ENCODE measurements around the gene IKBKE.
A peak's percentile ranks its signal among the peaks of the same experiment; 100 is the strongest.
"Not testable (repeated sequence)": the region's sequence is repeated elsewhere in the genome, so short reads cannot be mapped to it uniquely, and the experiment has no call there.

Gene IKBKE

GRCh38 chr1:206477110-206477509, 6.8 kb downstream of the IKBKE start:
- no peak for DNase-seq

- DNase-seq, result no peak
Measured at GRCh38 chr1:206477581-206478380, 7.5 kb downstream of the IKBKE start.

- no peak for DNase-seq
Measured at GRCh38 chr1:206478746-206479145, 8.5 kb downstream of the IKBKE start.

DNA sequence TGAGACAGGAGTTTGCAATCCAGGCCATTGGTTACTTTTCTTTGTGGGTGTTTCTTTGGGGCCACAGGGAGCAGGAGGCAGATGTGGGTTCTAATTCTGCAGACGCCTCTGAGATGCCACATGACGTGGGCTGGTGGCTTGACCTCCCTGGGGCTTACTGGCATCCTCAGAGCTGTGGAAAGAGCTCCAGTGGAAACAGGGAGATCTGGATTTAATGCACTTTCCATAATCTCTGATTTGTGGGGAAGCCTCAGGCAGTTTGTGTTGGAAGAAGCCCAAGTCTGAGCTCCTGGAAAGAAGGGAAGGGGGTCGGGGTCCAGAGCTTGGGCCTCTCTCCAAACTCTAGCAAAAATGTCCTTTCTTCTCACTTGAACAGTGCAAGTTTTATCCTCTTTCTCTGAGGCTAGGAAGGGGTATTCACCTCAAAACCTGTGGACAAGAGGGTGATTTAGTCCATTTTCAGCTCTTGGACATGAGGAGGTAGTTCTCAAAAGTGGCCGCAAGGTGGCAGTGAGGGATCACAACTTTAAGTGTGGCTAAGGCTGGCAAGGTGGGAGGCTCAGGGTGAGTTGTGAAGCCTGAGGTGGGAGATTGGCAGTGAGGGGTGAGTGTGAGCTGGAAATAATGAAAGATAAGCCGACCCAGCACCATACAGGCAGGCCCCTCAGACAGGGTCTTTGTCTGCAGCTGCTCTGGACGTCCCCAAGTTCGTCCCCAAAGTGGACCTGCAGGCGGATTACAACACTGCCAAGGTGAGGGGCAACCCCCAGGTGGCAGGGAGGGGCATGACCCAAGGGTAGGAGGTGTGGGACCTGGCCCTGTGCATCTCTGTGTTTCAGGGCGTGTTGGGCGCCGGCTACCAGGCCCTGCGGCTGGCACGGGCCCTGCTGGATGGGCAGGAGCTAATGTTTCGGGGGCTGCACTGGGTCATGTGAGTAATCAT, 9.2 kb downstream of the IKBKE start:
- DNase-seq, result peak; percentile 51

DNA sequence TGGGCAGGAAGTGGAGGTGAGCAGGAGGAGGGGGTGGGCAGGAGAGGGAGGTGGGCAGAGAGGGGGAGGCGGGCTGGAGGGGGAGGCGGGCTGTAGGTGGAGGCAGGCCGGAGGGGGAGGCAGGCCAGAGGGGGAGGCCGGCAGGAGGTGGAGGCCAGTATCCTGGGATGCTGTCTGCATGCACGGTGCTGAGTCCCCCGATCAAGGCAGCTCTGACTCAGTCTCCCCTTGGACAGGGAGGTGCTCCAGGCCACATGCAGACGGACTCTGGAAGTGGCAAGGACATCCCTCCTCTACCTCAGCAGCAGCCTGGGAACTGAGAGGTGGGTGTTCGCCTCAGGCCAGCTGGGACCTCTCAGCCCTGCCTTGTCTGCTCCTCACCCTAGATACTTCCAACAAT, 9.9 kb downstream of the IKBKE start:
- no peak for DNase-seq

- no peak for DNase-seq
Measured at GRCh38 chr1:206482611-206483010, 12.3 kb downstream of the IKBKE start.

DNA sequence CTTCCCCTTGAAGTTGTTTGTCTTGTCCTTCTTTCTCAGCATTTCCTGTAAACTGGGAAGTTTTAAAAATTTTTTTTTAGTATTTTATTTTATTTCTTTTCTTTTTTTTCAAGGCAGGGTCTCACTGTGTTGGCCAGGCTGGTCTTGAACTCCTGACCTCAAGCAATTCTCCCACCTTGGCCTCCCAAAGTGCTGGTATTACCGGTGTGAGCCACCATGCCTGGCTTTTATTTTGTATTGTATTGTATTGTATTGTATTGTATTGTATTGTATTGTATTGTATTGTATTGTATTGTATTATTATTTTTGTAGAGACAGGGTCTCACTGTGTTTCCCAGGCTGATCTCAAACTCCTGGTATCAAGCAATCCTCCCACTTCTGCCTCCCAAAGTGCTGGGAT, 13.6 kb downstream of the IKBKE start:
- DNase-seq, result not testable (repeated sequence)

DNA sequence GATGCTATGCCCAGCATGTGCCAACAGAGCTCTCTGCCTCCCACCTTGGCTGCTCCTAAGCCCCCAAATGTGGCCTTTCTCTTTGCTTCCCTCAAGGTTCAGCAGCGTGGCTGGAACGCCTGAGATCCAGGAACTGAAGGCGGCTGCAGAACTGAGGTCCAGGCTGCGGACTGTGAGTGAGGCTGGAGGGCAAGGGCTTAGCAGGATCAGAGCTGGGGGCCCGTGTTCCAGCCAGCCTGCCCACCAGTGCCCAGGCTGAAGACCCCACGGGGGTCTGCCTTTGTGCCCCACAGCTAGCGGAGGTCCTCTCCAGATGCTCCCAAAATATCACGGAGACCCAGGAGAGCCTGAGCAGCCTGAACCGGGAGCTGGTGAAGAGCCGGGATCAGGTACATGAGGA, 14.6 kb downstream of the IKBKE start:
- no peak for DNase-seq

DNA sequence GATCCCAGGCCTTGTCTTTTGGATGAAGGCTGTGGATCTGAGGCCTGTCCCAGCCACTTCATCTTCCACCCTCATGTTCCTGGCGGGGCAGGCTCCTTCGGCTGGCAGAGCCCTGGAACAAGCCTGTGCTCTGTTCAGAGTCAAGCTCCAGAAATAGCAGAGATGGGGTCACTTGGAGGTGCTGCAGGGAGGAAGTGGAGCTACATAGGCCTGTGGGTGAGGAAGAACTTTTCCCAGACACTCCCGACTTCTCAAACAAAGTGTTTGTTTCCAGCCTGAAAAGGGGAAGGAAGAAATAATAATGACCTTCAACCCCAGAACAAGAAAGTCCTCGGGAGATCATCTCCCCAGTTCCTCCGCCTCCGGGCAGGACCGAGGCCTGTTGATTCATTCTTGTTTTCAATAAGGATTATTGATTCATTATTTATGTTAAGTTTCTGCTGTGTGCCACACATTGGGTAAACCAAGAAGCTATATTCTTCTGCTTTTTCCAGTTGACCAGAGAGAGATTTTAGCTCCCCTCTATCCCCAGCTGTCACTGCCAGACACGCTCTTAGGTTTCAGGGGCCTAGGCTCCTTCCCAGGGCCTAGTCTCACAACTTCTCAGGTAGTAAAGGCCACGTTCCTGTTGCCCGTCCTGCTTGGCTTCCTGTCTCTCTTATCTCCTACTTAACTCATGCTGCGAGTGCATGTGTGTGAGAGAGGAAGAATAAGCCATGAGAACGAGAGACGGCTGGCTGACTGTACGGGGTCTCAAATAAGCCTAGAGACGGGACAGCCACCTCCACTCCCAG, 16.9 kb downstream of the IKBKE start:
- no peak for DNase-seq

GRCh38 chr1:206487970-206488369, 17.7 kb downstream of the IKBKE start:
- DNase-seq, result no peak

DNA sequence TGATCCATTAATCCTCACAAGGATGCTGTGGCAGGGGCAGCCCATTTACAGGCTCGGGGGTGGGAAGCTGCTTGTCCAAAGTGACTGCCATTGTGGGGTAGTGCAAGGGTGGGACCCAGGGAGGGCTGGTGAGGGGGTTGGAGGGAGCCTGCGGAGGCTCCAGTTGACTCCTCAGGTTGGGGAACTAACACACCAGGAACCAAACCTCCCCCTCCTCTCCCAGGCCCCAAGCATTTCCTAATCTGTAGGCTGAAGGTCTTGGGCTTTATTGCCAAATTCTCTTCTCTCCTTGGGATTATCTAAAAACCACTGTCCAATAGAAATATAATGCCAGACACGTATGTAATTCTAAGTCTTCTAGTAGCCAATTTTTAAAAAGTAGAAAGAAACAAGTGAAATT, 18.2 kb downstream of the IKBKE start:
- no peak for DNase-seq

GRCh38 chr1:206489980-206490770, 19.9 kb downstream of the IKBKE start:
- peak; percentile 58 for DNase-seq

DNA sequence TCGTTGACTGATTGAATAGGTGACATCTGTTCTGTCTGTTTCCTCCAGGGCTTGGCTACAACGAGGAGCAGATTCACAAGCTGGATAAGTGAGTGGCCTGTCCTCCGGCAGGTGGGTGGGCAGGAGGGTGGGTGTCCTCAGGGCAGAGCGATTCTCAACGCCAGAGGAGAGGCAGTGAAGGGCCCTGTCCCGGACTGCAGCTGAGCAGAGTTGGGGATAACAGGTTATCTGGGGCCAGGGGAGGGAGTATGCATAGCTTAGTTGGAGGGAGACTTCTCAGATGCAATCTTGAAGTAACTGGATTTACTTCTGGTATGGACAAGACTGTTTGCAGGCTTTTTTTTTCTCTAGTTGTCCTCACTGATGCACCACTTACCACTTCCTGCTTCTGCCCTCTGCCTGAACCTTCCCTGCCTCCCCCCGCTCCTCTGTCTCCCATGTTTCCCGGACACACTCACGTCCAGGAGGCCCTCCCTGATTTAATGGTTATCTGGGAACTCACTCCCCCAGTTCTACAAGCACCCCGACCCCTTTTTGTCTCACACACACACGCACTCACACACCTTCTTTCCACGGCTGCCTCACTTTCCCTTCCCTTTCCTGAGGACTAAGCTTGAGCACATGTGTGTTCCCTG, 20.6 kb downstream of the IKBKE start:
- no peak for DNase-seq

DNA sequence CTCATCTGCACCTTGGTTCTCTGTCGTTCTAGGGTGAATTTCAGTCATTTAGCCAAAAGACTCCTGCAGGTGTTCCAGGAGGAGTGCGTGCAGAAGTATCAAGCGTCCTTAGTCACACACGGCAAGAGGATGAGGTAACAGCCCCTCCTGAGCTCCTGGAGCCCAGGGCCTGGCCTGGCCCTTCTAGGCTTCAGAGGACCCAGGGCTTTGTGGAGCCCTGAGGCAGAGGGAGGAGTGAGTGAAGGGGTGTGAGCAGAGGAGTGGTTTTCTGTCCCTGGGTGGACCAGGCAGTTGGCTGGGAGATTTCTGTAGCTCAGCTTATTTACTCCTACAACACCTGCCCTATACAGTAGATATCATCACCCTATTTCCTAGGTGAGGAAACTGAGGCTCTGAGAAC, 21.3 kb downstream of the IKBKE start:
- DNase-seq, result no peak

DNA sequence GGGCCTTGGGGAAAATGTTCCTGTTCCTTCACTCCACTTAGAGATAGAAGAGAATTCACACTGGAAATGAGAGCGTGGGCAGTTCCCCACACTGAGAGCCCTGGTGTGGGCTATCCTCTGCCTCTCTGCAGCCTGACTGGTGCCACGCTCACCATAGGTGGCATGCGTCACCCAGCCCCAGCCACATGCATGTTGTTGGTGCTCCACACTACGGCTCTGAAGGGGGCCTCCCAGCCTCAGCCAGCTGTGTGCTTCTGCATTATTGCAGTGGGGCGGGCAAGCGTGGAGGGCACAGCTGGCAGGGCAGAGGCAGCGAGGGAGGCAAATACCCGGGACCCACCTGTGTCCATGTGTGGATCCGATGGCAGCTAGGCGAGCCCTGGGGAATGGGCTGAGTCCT, 22.3 kb downstream of the IKBKE start:
- DNase-seq, result no peak

DNA sequence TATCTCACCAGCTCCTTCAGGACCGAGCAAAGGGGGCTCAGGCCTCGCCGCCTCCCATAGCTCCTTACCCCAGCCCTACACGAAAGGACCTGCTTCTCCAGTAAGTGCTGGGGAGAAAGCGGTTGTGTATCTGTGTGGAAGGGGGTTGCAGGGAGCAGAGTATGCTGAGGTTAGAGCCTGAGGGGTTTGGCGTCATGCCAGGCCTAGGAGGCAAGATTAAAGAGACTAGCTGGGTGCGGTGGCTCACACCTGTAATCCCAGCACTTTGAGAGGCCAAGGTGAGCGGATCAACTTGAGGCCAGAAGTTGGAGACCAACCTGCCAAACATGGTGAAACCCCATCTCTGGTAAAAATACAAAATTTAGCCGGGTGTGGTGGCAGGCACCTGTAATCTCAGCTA, 23.0 kb downstream of the IKBKE start:
- no peak for DNase-seq

DNA sequence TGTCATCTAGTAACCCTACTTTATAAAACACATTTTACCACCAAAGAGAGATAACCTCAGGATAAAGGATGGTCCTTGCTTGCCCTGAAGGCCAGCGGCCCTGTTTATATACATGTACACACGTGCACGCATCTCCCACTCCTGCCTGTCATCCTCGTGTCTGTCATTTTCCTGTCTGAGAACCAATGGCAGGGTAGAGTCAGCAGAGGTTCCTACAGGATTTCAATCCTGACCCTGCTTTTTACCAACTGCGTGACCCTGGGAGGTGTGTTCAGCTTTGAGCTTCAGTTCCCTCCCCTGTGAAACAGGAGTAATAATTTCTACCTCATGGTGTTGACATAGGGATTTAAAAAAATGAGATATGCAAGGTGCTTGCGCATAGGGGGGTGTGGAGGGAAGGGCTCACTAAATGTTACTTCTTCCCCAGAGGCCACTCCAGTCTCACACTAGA, 24.8 kb downstream of the IKBKE start:
- DNase-seq, result no peak

- no peak for DNase-seq
Measured at GRCh38 chr1:206495493-206496046, 25.3 kb downstream of the IKBKE start.

- DNase-seq, result no peak
Measured at GRCh38 chr1:206496131-206496793, 26.0 kb downstream of the IKBKE start.

GRCh38 chr1:206497363-206497762, 27.1 kb downstream of the IKBKE start:
- no peak for DNase-seq

DNA sequence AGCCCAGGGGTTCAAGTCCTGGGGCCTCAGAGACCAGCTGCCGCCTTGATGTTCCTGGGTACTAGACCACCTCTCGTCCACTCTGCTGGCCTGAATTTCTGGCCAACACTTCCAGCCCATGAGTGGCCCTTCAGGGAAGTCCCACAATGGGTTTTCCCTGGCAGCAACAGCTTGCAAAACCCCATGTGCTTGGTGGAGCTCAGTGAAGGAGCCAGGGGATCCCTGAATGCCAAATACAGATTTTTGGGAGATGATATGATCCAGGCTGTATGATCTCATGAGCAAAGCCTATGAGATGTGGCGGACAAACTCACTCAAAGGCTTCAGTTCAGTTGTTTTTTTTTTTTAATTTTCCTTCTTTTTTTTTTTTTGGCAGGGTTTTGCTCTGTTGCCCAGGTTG, 27.5 kb downstream of the IKBKE start:
- no peak for DNase-seq

Measured in HCEC 1CT (cell line).